Gastrocnemius medialis (tissue), 4 donors: Measurements from ENCODE around the gene TCF4. TPM values are rescaled to one million over a fixed set of nuclear protein-coding genes. Genes with fewer than 3 reads are reported as not detected.

Experiments
- ATAC-seq, 2 donors: fragments of 150-250 bp; one replicate each; pipeline ENCODE4 v1.9.1; 2016
- DNase-seq, 2 donors: peaks; one replicate each; pipeline ENCODE4 v3.0.0-alpha.2; 2019
- H3K27ac ChIP-seq, 4 donors: fragments of 200-600 bp; sonication (generic); 1 replicate in 1 of 4; 2 replicates in 3 of 4; pipeline ENCODE4 v1.5.1; 2016 to 2018; ENCODE audit warnings: mild to moderate bottlenecking in 2 of 4, moderate library complexity in 1 of 4
- H3K27me3 ChIP-seq, 3 donors: fragments of 200-600 bp; sonication (generic) in 2 of 3; 1 replicate in 1 of 3; 2 replicates in 2 of 3; pipeline versions ENCODE4 v1.5.1 to v1.6.0; 2016 to 2019; ENCODE audit warnings: mild to moderate bottlenecking in 1 of 3, moderate library complexity in 1 of 3
- H3K36me3 ChIP-seq, 2 donors: fragments of 200-600 bp; sonication (generic) in 1 of 2; one replicate each; pipeline ENCODE4 v1.5.1; 2017 to 2018
- H3K4me1 ChIP-seq, 2 donors: fragments of 200-600 bp; sonication (generic) in 1 of 2; one replicate each; pipeline ENCODE4 v1.5.1; 2016 to 2017; ENCODE audit warnings: mild to moderate bottlenecking in 2 of 2
- H3K4me3 ChIP-seq, 4 donors: fragments of 200-600 bp; sonication (generic) in 3 of 4; 1 replicate in 1 of 4; 2 replicates in 3 of 4; pipeline ENCODE4 v1.5.1; 2016 to 2019; ENCODE audit warnings: mild to moderate bottlenecking in 2 of 4
- H3K9me3 ChIP-seq, 3 donors: fragments of 200-600 bp; sonication (generic) in 2 of 3; 1 replicate in 1 of 3; 2 replicates in 2 of 3; pipeline ENCODE4 v1.5.1; 2016 to 2019
- POLR2A ChIP-seq, 2 donors: fragments of 450-650 bp; IDR thresholded peaks; one replicate each; pipeline ENCODE4 v1.6.1; 2017; ENCODE audit warnings: antibody characterized with exemption in 2 of 2, mild to moderate bottlenecking in 2 of 2, moderate library complexity in 2 of 2
- in situ Hi-C, 4 donors: fragments of 200-750 bp; cut with MboI; loops; one replicate each; pipeline versions ENCODE4 v1.15.0 to v1.8.0; 2017; ENCODE audit warnings: low sequenced_read_pairs in 4 of 4
- intact Hi-C: fragments of 100-400 bp; cut with DNase I; formaldehyde crosslinking; loops from one replicate; pipeline ENCODE4 v1.15.1; 2023; ENCODE audit warnings: low total_unique reads
- total RNA-seq, 4 donors: library from RNA; depleted of rRNA; stranded (reverse); fragments of >200 nt; gene quantifications; one replicate each; pipeline versions ENCODE4 v1.1.0 to v1.2.3, GENCODE V29; 2016
- TF ChIP-seq, protein P1 (sequence below), 5 experiments: fragments of 450-650 bp in 3 of 5; fragments of 200-600 bp in 2 of 5; sonication (generic) in 2 of 5; IDR thresholded peaks in 4 of 5; conservative IDR thresholded peaks in 1 of 5; 1 replicate in 4 of 5; 2 replicates in 1 of 5; pipeline ENCODE4 v1.5.1; 2016 to 2019; ENCODE audit warnings: antibody characterized with exemption in 5 of 5, mild to moderate bottlenecking in 3 of 5, moderate library complexity in 3 of 5

TCF4 gene
- total RNA-seq, 4 donors from 2014 or later: 40.3 to 60.6 (median 53.6) TPM

- TF ChIP-seq, protein P1, sequence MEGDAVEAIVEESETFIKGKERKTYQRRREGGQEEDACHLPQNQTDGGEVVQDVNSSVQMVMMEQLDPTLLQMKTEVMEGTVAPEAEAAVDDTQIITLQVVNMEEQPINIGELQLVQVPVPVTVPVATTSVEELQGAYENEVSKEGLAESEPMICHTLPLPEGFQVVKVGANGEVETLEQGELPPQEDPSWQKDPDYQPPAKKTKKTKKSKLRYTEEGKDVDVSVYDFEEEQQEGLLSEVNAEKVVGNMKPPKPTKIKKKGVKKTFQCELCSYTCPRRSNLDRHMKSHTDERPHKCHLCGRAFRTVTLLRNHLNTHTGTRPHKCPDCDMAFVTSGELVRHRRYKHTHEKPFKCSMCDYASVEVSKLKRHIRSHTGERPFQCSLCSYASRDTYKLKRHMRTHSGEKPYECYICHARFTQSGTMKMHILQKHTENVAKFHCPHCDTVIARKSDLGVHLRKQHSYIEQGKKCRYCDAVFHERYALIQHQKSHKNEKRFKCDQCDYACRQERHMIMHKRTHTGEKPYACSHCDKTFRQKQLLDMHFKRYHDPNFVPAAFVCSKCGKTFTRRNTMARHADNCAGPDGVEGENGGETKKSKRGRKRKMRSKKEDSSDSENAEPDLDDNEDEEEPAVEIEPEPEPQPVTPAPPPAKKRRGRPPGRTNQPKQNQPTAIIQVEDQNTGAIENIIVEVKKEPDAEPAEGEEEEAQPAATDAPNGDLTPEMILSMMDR (IDR thresholded peaks at IDR 0.05 in 4 of 5, conservative IDR thresholded peaks at IDR 0.05 in 1 of 5): no peak
- no peak for TF ChIP-seq POLR2A (IDR thresholded peaks at IDR 0.05)
- ATAC-seq: no peak
- Histone ChIP-seq H3K27ac (peak overlapping the region; percentile 38 to 71 (median 68)), H3K4me3 (no peak overlapping the region), H3K36me3 (no peaks in the 10 kb centered on the region), H3K27me3 (no peaks in the 10 kb centered on the region), H3K4me1 (peaks cover 23 to 56% of the 10 kb centered on the region in 2 donors), H3K9me3 (no peaks in the 10 kb centered on the region)
- intact Hi-C loops (no loop called here), in situ Hi-C loops (loop anchor here (5.0 to 25.0 kb wide), 6 partner anchors 77 to 1342 kb away; partner anchors contain the start of gene TCF4 (in 3 of the 4))
- DNase-seq: no peak
Measured at GRCh38 chr18:55245211-55245614, 342.8 kb downstream of the TCF4 start.

DNA sequence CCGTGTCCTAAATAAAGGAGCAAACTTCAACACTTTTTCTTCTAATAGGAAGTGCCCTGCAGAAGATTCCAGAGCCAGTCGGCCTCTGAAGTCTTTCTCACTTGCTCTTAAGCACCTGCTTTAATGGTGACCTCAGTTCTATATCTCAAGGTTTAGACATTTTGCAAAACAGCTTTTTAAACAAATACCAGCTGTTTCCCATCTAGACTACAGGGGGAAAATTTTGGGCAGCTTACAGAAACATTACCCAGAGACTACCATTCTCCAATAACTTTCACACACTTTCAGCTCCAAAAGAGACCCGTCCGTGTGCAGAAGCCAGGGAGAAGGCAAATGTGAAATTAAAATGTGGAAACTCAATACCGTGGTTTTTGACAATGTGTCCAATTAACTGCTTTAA lies 343.4 kb downstream of the TCF4 start:
- H3K4me1 ChIP-seq: peaks cover 23 to 56% of the 10 kb centered on the region in 2 donors

DNA sequence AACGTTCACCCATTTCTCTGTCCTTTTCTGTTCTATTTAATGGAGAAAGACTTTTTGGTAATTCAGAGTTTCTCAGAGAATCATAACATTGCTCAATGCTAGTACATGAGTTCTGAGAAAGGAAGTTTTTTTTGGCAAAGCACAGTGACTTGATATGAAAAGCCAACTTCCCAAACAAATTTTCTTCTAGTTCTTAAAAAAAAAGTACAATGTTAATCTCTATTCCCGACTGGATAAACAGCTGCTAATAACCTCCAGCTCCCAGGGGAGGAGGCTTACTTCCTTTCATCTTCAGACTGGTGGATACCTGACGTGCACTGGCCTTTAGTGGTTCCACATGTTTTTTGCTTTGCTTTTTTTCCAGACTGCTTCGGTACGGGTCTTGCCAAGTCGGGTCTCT lies 344.1 kb downstream of the TCF4 start:
- intact Hi-C loops: no loop called here
- in situ Hi-C loops: loop anchor here in 3 of 4 donors (25.0 kb wide), 5 partner anchors 93 to 1343 kb away; partner anchors contain the start of gene TCF4 (in 3 of the 3)
- DNase-seq: no peak

More for the DNA sequence above, 343.4 kb downstream of the TCF4 start:
- ATAC-seq: no peak
- Histone ChIP-seq H3K4me3 (no peak overlapping the region), H3K27ac (peak overlapping the region; percentile 38 to 71 (median 68)), H3K36me3 (no peaks in the 10 kb centered on the region), H3K27me3 (no peaks in the 10 kb centered on the region), H3K9me3 (no peaks in the 10 kb centered on the region)
- intact Hi-C loops: no loop called here
- no peak for TF ChIP-seq POLR2A (IDR thresholded peaks at IDR 0.05)
- TF ChIP-seq, protein P1 (IDR thresholded peaks at IDR 0.05 in 4 of 5, conservative IDR thresholded peaks at IDR 0.05 in 1 of 5): no peak
- in situ Hi-C loops: loop anchor here in 3 of 4 donors (25.0 kb wide), 5 partner anchors 93 to 1343 kb away; partner anchors contain the start of gene TCF4 (in 3 of the 3)
- DNase-seq: no peak

DNA sequence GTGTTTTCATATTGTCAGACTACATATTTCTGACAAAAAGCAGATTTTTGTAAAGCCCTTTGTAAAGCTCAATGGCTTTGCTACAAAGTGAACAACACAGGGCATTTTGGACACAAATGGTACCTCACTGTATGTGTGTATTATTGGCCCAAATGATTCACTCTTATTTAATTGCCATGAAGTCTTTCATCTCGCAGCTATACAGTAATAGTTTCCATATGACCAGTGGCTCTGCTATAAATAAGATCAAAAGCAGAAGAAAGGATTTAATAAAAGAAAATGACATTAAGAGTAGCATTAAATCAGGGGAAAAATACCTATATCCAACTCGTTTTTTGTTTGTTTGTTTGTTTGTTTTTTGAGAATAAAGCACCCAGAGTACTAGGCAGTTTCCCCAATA lies 344.7 kb downstream of the TCF4 start:
- H3K4me1 ChIP-seq: peaks cover 23 to 56% of the 10 kb centered on the region in 2 donors
- in situ Hi-C loops: loop anchor here in 3 of 4 donors (25.0 kb wide), 5 partner anchors 94 to 1344 kb away; partner anchors contain the start of gene TCF4 (in 3 of the 3)

More for the DNA sequence above, 344.1 kb downstream of the TCF4 start:
- peak overlapping the region in 1 of 4 donors; percentile 22 for H3K4me3 ChIP-seq
- peak overlapping the region; percentile 38 to 71 (median 68) for H3K27ac ChIP-seq
- H3K9me3 ChIP-seq: no peaks in the 10 kb centered on the region
- no peak for TF ChIP-seq POLR2A (IDR thresholded peaks at IDR 0.05)
- TF ChIP-seq, protein P1 (IDR thresholded peaks at IDR 0.05 in 4 of 5, conservative IDR thresholded peaks at IDR 0.05 in 1 of 5): no peak
- H3K4me1 ChIP-seq: peaks cover 23 to 59% of the 10 kb centered on the region in 2 donors
- H3K27me3 ChIP-seq: no peaks in the 10 kb centered on the region
- peak; percentile 69 to 80 for ATAC-seq
- H3K36me3 ChIP-seq: no peaks in the 10 kb centered on the region

More for the DNA sequence above, 344.7 kb downstream of the TCF4 start:
- DNase-seq (no peak), ATAC-seq (no peak)
- Histone ChIP-seq H3K36me3 (no peaks in the 10 kb centered on the region), H3K9me3 (no peaks in the 10 kb centered on the region), H3K27ac (peak overlapping the region; percentile 30 to 69 (median 68)), H3K4me3 (no peak overlapping the region), H3K27me3 (no peaks in the 10 kb centered on the region)
- intact Hi-C loops: no loop called here
- TF ChIP-seq, protein P1 (IDR thresholded peaks at IDR 0.05 in 4 of 5, conservative IDR thresholded peaks at IDR 0.05 in 1 of 5): no peak
- no peak for TF ChIP-seq POLR2A (IDR thresholded peaks at IDR 0.05)
